GM19193 (cell line): Measurements from ENCODE around the gene UBE2D3.

Source experiments
- POLR2A ChIP-seq: IDR thresholded peaks from 4 replicates; pipeline ENCODE4 v1.6.1; 2011; ENCODE audit not compliant: insufficient read depth, insufficient read length; ENCODE audit errors: extremely low read depth

The UBE2D3 gene

GRCh38 chr4:102819588-102820365 lies 7.6 kb downstream of the UBE2D3 start:
- TF ChIP-seq POLR2A = no peak

- no peak for TF ChIP-seq POLR2A
Measured at GRCh38 chr4:102817613-102818268, 9.6 kb downstream of the UBE2D3 start.

GRCh38 chr4:102817021-102817605 lies 10.2 kb downstream of the UBE2D3 start:
- no peak for TF ChIP-seq POLR2A

- TF ChIP-seq POLR2A = no peak
Measured at GRCh38 chr4:102815981-102816380, 11.4 kb downstream of the UBE2D3 start.

GRCh38 chr4:102809691-102810090 lies 17.7 kb downstream of the UBE2D3 start:
- TF ChIP-seq POLR2A = no peak

- TF ChIP-seq POLR2A = no peak
Measured at GRCh38 chr4:102809190-102809589, 18.2 kb downstream of the UBE2D3 start.

- no peak for TF ChIP-seq POLR2A
Measured at GRCh38 chr4:102808009-102808408, 19.3 kb downstream of the UBE2D3 start.

- no peak for TF ChIP-seq POLR2A
Measured at GRCh38 chr4:102807345-102807744, 20.0 kb downstream of the UBE2D3 start.

- TF ChIP-seq POLR2A = no peak
Measured at GRCh38 chr4:102799816-102800215, 27.5 kb downstream of the UBE2D3 start.

- no peak for TF ChIP-seq POLR2A
Measured at GRCh38 chr4:102794999-102795398, 32.4 kb downstream of the UBE2D3 start.

- no peak for TF ChIP-seq POLR2A
Measured at GRCh38 chr4:102792361-102792936, 34.9 kb downstream of the UBE2D3 start.

GRCh38 chr4:102791318-102791835 lies 36.0 kb downstream of the UBE2D3 start:
- TF ChIP-seq POLR2A = no peak

- TF ChIP-seq POLR2A = no peak
Measured at GRCh38 chr4:102789317-102789717, 38.0 kb downstream of the UBE2D3 start.

GRCh38 chr4:102787944-102788343 lies 39.4 kb downstream of the UBE2D3 start:
- TF ChIP-seq POLR2A = no peak
